OCI-LY3 (cell line): ENCODE measurements around the gene ASL.

Experiments used
- CTCF ChIP-seq: fragments of 200-600, 300-600 bp; sonication (generic); IDR thresholded peaks from 2 replicates; pipeline ENCODE4 v1.5.1; 2014; ENCODE audit warnings: antibody characterized with exemption, low read length, low read depth
- EZH2phosphoT487 ChIP-seq: fragments of 200-600 bp; shearing (Covaris generic); IDR thresholded peaks from 2 replicates; pipeline ENCODE4 v1.6.1; 2018; ENCODE audit warnings: antibody characterized with exemption, mixed run types, low read depth

- no peak for TF ChIP-seq CTCF
- no peak for TF ChIP-seq EZH2phosphoT487
Measured at GRCh38 chr7:66054063-66054462, 21.6 kb upstream of the ASL start.
